SKM-1 (cell line): ENCODE measurements around the gene TXNDC16.
"Not testable (repeated sequence)": the region's sequence is repeated elsewhere in the genome, so short reads cannot be mapped to it uniquely, and the experiment has no call there.

ENCODE experiments used
- DNase-seq: peaks from one replicate; lab custom pipeline; 2025; ENCODE audit not compliant: unreplicated experiment; lab: John Stamatoyannopoulos, UW

Gene TXNDC16

DNA sequence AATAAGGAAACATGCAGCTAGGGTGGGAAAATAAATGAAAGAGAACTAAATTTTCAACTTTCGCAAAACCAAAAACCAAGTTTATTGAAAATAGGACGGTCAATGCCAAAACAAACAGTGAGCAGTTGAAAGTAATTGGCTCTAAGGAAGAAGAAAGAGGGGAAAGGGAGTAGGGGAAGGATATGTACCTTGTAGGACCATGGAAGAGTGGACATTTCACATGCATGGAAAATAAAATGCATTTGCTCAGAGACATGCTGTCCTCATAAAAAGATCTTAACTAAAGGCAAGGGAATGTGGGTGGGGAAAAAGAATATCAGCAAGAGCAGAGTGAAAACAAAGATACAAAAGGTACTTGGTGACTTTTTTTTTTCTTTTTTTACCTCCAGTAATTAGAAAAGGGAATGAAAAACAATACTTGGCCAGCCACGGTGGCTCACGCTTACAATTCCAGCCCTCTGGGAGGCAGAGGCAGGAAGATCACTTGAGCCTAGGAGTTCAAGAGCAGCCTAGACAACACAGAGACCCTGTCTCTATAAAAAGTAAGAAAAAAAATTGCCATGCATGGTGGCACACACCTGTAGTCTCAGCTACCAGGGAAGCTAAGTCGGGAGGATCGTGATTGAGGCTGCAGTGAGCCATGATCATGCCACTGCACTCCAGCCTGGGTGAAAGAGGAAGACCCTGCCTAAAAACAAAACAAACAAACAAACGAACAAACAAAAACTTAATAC is 6.6 kb downstream of the TXNDC16 start:
- no peak for DNase-seq

DNA sequence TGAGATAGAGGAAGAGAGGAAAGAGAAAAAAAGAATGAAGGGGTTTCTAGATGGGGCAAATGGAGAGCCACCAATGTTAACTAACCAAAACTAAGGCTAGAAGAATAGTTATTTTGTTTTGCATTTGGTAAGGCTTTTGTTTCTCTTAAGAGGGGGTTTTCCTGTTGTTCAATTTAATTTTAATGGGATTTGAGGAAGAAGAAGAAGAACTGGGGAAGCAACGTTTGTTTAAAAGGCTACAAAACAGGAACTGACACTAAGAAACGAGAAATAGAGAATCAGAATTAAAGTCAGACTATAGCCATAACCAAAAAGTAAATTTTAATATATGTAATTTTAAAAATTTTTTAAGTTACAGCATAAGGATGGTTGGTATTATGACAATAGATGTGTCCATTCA is 13.7 kb downstream of the TXNDC16 start:
- no peak for DNase-seq

DNA sequence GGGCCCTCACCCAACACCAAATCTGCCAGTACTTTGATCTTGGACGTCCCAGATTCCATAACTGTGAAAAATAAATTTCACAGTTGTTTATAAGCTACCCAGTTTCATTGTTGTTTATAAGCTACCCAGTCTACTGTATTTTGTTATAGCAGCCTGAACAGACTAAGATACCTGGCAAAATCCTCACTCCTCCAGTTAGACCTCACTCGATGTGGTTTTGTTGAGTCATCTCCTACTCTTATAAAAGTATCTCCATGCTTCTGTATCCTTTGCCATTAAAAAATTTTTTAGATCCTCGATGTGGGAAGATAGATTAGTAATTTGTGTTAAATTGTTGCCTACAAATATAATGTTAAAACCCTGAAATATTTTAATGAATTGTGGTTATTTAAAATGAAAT is 16.0 kb downstream of the TXNDC16 start:
- DNase-seq = no peak

DNA sequence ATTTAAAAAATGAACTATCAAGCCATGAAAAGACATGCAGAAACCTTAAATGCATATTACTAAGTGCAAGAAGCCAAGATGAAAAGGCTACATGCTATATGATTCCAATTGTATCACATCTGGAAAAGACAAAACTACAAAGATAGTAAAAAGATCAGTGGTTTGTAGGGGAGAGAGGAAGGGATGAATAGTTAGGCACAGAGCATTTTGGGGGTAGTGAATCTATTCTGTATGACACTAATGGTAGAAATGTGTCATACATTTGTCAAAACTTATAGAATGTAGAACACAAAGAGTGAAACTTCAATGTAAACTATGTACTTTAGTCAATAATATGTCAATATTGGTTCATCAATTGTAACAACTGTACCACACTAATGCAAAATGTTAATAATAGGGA is 20.8 kb downstream of the TXNDC16 start:
- DNase-seq = no peak

DNA sequence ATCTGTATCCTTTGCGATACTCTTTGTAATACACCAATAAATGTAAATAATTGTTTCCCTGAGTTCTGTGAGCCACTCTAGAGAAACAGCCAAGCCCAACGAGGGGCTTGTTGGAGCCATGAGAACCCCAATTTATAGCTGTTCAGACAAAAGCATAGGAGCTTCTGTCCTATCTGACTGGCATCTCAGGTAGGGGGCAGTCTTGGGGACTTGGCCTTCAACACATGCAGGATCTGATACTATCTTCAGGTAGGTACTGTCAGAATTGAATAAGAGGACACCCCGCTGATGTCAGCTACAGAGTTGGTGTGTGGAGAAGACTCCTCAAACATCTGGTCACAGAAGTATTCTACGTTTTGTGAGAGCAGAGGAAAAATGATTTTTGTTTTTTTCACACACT is 25.3 kb downstream of the TXNDC16 start:
- no peak for DNase-seq

DNA sequence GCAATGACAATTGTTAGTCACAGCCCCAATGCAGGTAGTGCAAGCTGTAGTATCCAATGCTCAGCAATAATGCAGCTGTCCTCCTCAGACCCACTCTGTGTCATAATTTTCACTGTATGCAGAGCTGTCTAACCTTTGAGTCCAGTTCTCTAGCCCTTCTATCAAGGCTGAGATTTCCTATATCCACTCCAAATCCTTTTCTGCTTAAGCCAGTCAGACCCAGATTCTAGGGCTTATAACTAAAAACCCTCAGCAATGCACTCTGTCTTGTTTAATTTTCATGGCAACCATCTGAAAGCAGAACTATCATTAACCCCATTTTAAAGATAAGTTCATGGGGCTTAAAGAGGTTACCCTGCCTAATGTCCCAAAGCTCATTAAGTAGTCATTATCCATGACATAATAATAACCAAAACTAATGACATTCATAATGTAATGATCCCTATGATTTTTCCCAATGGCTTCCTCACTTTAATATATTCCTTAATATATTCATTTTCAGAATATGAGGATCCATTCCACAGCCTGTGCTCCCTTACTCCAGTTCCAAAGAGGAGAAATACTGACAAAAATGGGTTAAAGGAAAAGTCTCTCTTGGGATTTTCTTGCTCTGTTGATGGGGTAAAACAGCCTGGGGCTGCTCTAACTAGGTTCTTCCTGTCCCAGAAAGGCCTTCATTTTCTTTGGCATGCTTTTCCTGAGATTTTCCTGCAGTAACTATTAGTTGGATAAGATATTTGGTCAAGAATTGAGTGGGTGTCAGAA is 29.5 kb downstream of the TXNDC16 start:
- DNase-seq = no peak

DNA sequence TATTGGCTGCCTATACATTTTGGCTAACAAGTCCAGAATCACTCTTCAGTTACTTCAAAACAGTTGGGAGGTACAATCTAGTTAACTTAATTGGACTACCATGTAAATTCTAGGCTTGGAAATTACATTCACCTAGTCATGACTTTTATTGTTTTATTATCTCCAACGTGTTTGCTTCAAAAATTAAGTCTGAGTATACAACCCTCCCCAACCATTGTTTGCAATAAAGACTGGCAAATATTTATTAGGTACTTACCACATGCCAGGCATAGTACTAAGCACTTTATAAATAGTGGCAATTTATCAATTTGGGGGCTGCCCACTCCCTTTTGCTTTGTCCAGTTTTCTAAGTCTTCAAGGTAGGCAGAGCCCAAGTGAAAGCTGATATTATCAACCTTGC is 30.3 kb downstream of the TXNDC16 start:
- DNase-seq = no peak

DNA sequence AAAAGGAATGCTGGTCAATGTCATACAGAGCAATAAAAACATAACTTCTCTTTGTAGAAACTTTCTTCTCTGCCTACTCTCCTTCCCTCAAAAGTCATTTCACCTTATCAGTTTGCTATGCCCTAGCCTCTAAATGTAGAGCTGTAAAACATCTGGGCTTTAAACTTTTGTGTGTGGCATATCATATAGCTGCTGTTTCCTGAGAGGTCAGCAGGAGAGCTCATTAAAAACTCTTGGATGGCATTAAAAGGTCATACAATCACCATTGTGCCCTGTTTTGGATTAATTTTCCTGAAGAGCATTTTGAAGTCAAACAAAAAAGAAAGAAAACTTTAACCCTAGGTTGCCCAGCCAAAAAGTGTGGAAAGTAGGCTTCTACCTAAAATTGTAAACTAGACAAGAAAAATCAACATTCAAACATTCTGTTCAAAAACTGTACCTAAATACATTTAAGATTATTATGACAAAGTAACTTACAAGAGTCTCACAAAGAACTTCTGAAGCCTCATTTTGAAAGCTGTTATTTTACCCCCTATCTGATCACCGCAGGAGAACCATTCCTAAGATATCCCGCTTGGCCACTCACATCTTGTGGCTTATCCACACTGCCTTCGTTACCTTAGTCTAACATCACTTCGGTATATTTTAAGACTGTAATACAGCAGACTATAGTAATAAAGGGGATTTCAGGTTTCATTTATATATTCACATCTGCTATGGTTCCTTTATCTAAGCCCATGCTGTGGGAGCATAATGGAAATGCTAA is 38.1 kb downstream of the TXNDC16 start:
- DNase-seq = no peak

DNA sequence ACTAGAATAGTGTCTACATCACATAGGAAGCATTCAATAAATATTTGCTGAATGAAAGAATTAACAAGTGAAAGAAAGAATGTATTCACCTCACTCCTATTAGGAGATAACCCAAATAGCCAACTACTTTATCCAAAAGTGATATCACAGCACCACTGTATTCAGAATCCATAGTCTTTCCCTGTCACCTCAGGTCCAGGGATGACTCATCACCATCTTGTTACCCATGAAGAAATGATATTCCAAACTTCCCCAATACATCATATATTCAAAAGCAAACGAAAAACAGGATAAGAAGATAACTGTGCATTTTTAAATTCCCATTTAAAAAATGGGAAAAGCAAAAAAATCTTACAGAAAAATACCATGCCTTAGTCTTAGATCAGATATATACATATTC is 39.1 kb downstream of the TXNDC16 start:
- DNase-seq = no peak

DNA sequence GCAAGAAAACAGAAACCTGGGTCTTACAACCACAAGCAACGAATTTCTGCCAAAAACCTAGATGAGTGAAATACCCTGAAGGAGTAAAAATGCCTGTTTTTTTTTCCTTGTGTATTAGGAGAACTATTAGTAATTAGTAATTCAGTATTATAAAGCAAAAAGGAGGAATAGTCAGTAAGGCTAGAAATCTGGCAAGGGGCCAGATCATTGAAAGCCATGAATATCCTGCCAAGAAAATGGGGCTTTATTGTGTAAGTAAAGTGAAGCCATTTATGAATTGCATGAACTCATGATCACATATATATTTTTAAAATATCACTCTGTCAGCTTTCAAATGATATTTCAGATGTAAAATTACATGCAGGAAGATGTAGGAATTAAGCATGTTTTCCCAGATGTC is 57.9 kb downstream of the TXNDC16 start:
- no peak for DNase-seq

DNA sequence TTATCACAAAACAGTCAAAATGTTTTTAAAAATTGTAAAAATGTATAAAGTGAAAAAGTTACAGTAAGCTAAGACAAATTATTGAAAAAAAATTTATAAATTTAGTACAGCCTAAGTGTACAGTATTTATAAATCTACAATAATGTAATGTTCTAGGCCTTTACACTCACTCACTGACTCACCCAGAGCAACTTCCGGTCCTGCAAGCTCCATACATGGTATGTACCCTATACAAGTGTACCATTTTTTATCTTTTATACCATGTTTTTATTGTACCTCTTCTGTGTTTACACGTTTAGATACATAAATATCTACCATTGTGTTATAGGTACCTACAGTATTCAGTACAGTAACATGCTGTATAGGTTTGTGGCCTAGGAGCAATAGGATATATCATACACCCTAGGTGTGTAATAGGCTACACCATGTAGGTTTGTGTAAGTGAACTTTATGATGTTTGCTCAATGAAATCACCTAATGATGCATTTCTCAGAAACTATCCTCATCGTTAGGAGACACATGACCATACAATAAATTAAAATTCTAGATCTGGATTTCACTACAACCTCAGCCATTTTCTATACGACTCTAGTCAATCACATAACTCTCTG is 66.8 kb downstream of the TXNDC16 start:
- DNase-seq = no peak

DNA sequence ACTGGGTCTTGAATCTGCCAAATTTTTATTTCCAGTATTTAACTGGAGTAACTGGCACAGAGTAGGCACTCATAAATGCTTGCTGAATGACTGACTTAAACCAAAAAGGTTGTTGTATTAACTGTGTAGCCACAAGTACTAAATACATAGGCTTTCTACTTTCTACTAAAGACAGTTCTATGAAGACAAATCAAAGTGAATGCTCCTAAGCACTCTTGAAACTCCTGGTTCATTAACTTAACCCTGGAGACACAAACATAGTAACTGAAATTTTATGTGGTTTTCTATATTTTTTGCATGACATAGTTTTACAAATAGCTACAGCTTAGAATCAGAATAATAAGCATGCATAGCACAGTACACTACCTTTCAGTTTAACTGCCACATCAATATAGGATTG is 70.4 kb downstream of the TXNDC16 start:
- no peak for DNase-seq

DNA sequence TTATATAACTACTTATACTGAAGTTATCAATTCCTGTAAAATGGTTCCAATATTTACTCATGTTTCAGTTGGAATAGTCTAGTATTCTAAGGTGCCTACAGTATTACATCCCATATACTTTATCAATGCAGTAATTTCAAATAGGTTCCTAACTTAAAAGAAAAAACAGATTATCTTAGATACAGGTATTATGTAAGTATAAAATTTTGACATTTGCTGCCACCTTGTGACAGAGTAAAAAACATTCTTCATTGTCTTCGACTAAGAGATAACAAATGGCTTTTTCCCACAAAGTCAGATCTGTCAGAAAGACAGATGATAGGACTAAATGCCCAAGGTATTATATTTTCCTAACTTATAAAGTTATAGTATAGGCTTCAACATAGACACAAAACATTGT is 78.7 kb downstream of the TXNDC16 start:
- no peak for DNase-seq

DNA sequence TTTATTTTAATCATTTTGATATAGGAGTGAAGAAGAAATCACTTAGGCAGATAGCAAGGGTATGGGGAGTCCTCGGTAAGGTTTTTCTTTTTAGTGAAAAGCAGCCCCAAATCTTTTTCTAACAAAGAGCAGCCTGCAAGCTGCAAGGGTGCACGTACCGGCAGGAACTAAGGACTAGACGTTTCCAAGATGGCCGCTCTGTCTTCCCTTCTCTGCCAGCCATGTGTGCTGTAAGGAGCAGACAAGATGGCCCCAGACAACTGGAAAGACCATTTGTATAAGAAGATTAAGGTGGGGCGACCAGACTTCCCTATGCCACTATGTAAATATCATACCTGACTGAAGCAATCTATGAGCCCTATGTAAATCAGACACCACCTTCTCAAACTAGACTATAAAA is 79.6 kb downstream of the TXNDC16 start:
- no peak for DNase-seq

DNA sequence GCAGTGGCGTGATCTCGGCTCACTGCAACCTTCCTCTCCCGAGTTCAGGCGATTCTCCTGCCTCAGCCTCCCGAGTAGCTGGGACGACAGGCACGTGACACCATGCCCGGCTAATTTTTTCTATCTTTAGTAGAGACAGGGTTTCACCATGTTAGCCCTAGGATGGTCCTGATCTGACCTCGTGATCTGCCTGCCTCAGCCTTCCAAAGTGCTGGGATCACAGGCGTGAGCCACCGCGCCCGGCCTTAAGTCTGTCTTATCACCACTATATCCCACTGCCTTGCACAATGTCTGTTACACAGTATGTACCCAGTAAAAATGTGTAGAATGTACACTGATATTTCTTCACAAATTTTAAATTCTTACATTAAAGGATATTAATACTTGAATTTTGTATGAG is 80.1 kb downstream of the TXNDC16 start:
- DNase-seq = not testable (repeated sequence)

DNA sequence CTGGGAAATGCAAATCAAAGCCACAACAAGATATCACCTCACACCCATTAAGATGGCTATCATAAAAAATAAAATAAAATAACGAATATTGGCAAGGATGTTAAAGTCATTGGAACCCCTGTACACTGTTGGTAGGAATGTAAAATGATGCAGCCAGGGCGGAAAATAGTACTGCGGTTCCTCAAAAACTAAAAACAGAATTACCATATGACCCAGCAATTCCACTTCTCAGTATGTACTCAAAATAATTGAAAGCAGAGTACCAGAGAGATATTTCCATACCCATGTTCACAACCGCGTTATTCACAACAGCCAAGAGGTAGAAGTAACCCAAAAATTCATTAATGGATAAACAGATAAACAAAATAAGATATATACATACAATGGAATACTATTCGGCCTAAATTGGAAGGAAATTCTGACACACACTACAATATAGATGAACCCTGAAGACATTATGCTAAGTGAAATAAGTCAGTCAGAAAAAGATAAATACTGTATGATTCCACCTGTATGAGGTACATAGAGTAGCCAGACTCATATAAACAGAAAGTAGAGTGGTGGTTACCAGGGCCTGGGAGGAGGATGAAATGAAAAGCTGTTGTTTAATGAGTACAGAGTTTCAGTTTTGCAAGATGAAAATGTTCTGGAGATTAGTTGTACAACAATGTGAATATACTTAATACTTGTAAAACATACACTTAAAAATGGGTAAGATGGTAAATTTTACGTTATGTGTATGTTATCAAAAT is 84.6 kb downstream of the TXNDC16 start:
- no peak for DNase-seq

DNA sequence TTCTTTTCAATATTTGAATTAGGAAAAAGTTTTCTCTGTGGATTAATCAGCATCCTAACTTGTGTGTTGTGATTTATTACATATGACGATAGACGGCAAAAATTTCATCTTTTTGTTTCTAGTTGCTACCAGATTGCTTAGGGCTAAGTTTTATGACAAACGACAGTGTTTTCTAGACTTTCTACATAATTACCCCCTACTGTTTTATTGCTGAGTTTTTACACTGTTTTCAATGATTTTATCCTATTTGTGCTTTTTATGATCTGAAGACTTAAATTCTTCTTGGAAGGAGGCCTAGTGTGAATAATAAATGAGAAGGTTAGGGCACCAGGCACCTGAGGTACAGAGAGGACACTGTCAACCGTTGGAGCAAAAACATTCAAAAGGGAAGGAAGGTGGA is 88.1 kb downstream of the TXNDC16 start:
- no peak for DNase-seq

DNA sequence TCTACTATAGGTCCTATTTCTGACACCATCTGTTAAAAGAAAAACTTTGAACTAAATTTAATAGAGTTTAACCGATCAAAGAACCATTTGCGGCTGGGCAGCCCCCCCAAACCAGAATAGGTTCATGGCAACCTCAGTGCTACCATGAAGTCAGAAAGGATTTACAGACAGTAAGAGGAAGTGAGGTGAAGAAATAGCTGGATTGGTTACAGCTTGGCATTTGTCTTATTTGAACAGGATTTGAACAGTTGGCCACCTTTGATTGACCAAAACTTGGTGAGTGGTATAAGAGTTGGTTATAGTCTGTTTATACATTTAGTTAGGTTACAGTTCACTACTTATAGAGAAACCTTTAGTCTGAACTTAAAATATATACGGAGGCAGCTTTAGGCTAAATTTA is 88.9 kb downstream of the TXNDC16 start:
- DNase-seq = no peak

DNA sequence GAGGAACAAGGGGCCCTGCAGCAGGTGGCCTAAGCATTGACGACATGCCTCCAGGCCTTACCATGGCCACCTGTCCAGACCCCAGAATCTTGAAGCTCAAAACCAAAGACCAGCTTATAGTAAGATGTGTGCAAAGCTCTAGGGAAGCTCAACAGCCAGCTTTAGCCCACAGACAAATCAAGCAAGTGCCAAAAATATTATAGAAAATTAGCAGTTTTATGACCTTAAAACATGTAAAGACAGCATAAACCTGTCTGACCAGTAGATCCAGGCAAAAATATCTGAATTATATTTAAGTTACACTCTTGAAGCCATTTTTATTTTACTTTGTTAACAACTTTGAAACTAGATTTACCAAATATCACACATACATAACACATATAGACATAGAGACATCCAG is 90.6 kb downstream of the TXNDC16 start:
- DNase-seq = no peak

DNA sequence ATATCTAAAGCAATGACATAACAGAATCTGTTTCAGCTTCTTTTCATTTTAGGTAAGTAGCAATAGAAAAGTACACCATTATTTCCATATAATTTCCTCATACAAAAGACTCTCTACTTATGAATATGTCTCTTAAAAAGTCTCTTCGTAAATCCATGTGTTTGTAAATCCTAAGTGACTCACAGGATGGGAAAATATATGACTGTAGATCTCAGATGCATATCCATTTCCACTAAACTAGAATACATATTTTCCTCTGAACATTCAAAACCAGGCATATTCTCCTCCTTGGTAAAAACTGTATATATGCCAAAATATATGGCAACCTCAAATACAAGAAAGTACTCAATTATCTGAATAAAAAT is 93.6 kb downstream of the TXNDC16 start:
- DNase-seq = no peak

DNA sequence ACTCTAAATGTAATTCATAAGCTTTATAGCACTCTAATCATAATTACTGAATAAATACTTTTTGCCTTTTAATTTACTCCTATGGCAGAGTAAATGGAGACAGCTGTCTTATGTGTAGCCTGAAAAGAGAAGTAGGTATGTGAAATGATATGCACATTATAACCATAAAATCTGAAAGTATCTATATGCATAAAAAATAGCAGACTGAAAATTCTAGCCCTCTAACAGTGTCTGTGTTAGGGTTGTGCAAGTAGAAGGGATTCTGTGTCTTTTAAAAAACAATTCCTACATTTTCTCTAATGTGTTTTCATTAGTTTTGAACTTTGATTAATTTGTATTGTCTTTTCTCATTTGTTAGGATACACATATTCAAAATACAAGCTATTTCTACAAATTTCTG is 94.9 kb downstream of the TXNDC16 start:
- DNase-seq = no peak
